Measurements from ENCODE around the gene THRA. TPM values are rescaled to one million over a fixed set of nuclear protein-coding genes. Genes with fewer than 3 reads are reported as not detected.

Gene THRA
- total and polyA plus RNA-seq, 2 of the 8 experiments (the other 6 are each of a cell fraction or from before 2014, with no cell fraction given) = 6.4 to 10.2 TPM

GRCh38 chr17:40112718-40113109 is 49.9 kb downstream of the THRA start:
- TF ChIP-seq NANOG (IDR thresholded peaks at IDR 0.05; ENCODE audit: insufficient read depth, low read depth, low read length, poor library complexity, severe bottlenecking) = no peak
- TF ChIP-seq EGR1 (IDR thresholded peaks at IDR 0.05; ENCODE audit: borderline replicate concordance, low read depth, low read length) = no peak
- TF ChIP-seq SP1 (IDR thresholded peaks at IDR 0.05; ENCODE audit: low read depth, low read length) = no peak
- no peak for TF ChIP-seq SAP30 (IDR thresholded peaks at IDR 0.05; ENCODE audit: insufficient read depth, insufficient replicate concordance, low read length)
- peaks cover 0 to 4% (median 3%) of the 10 kb centered on the region in 4 experiments; a peak in 5 of 7 replicates for H3K27me3 ChIP-seq (replicated peaks in 1 of 4; ENCODE audit: control insufficient read depth in 3 of 4, extremely low read depth in 1 of 4, insufficient read depth in 3 of 4, low read length in 3 of 4)
- H3K79me1 ChIP-seq (ENCODE audit: low read depth, low read length) = no peaks in the 10 kb centered on the region
- H2AK5ac ChIP-seq (ENCODE audit: low read depth, low read length) = no peak overlapping the region
- peaks cover 29 to 37% (median 32%) of the 10 kb centered on the region in 4 experiments for H3K4me1 ChIP-seq (replicated peaks in 1 of 4; ENCODE audit: control insufficient read depth in 3 of 4, insufficient read depth in 4 of 4, low read length in 3 of 4)
- no peak overlapping the region for H4K5ac ChIP-seq (ENCODE audit: insufficient read length, low read depth, low read length)
- no peak overlapping the region for H4K8ac ChIP-seq (ENCODE audit: extremely low read depth, insufficient read depth, low read length)
- no peaks in the 10 kb centered on the region for H3K9me3 ChIP-seq (ENCODE audit: insufficient read depth in 2 of 2, low read depth in 1 of 2, low read length in 1 of 2)
- H3K27ac ChIP-seq (ENCODE audit: low read depth, low read length) = no peak overlapping the region
- no peak overlapping the region for H3K23ac ChIP-seq (ENCODE audit: insufficient read length)
- H2BK12ac ChIP-seq (ENCODE audit: low read depth, low read length) = peak overlapping the region; percentile 83
- H3K4ac ChIP-seq (replicated peaks; ENCODE audit: insufficient read length, low read depth, low read length) = no peak overlapping the region
- H3K23me2 ChIP-seq (ENCODE audit: low read depth, low read length) = no peaks in the 10 kb centered on the region
- no peaks in the 10 kb centered on the region for H3K79me2 ChIP-seq (ENCODE audit: control insufficient read depth in 1 of 2, insufficient read depth in 2 of 2, low read length in 2 of 2)
- 87% methylated on average over 4 of the region's 4 CpGs; no CpG with 5 or more reads in 1 of the 2 experiments for WGBS, 2 experiments (ENCODE audit: extremely low coverage in 1 of 2, insufficient coverage in 1 of 2, insufficient read length in 1 of 2, insufficient replicate concordance in 2 of 2, low coverage in 1 of 2, low lambda C conversion rate in 2 of 2, missing lambda C conversion rate in 1 of 2)
- H3K18ac ChIP-seq (ENCODE audit: extremely low read depth, low read length) = no peak overlapping the region
- no peak overlapping the region for H3K9ac ChIP-seq (replicated peaks in 1 of 4; ENCODE audit: extremely low read depth in 1 of 4, low read depth in 3 of 4, low read length in 3 of 4)
- H2BK20ac ChIP-seq (ENCODE audit: low read length) = no peak overlapping the region
- no peaks in the 10 kb centered on the region for H4K20me1 ChIP-seq (replicated peaks in 1 of 2; ENCODE audit: control insufficient read depth in 1 of 2, insufficient read depth in 2 of 2, low read length in 2 of 2)
- H2BK15ac ChIP-seq (ENCODE audit: low read length) = no peak overlapping the region
- no peak overlapping the region for H3K56ac ChIP-seq (replicated peaks; ENCODE audit: insufficient read length, low read depth, low read length)
- H2BK5ac ChIP-seq (ENCODE audit: low read depth, low read length) = peak overlapping the region; percentile 4; the same call in 1 of the 2 replicates
- no peaks in the 10 kb centered on the region for H3K36me3 ChIP-seq (ENCODE audit: control insufficient read depth in 2 of 4, insufficient read depth in 4 of 4, low read length in 3 of 4)
- no peak overlapping the region for H3K14ac ChIP-seq (ENCODE audit: insufficient read length)
- ChIA-PET POLR2A (ENCODE audit: partially characterized antibody) (interaction anchor here (0.8 to 16.7 kb wide), 21 partner anchors 11 to 424 kb away, joined by 3 to 399 read pairs (median 5); partner anchors contain the start of genes CASC3, CSF3, MED24 and MSL1), CTCF (ENCODE audit: partially characterized antibody) (interaction anchor here (0.9 to 8.9 kb wide), 33 partner anchors 7 to 1084 kb away, joined by 3 to 135 read pairs (median 10); partner anchors contain the start of genes CASC3, CSF3, MED24 and MSL1)
- H3K4me3 ChIP-seq (ENCODE audit: extremely low read depth in 1 of 4, insufficient read depth in 2 of 4, low read depth in 3 of 4, low read length in 4 of 4) = no peak overlapping the region
- H3K4me2 ChIP-seq (ENCODE audit: insufficient read depth in 1 of 2, low read depth in 2 of 2, low read length in 2 of 2) = peak overlapping the region in 1 of 2 experiments; percentile 32; a peak in 2 of 4 replicates
- DNase-seq (ENCODE audit: low read depth in 1 of 2, low spot score in 2 of 2) (no peak), FAIRE-seq (no peak)
- no peak overlapping the region for H2AFZ ChIP-seq (ENCODE audit: low read length)
- H4K91ac ChIP-seq (replicated peaks; ENCODE audit: insufficient read length, low read length) = peak overlapping the region; percentile 84
- no peak overlapping the region for H2BK120ac ChIP-seq (replicated peaks; ENCODE audit: low read depth, low read length)

Data from H1 (cell line).